HCT116 (cell line): ENCODE results near the gene VASN.

Experiments
- CEBPB ChIP-seq: IDR thresholded peaks from 2 replicates; pipeline ENCODE4 v1.6.1; 2012; ENCODE audit warnings: low read depth
- CTCF ChIP-seq, 3 experiments: fragments of 200-600 bp in 1 of 3; sonication (generic) in 1 of 3; IDR thresholded peaks in 2 of 3; conservative IDR thresholded peaks in 1 of 3; 2 replicates each; pipeline ENCODE4 v1.5.1; 2012 to 2017; ENCODE audit warnings: low read depth in 2 of 3, low read length in 2 of 3, antibody characterized with exemption in 1 of 3, borderline replicate concordance in 1 of 3, control low read depth in 1 of 3, mild to moderate bottlenecking in 1 of 3, mixed read lengths in 1 of 3, mixed run types in 1 of 3, moderate library complexity in 1 of 3; ENCODE audit not compliant: insufficient read depth in 1 of 3
- EGR1 ChIP-seq: IDR thresholded peaks from 2 replicates; pipeline ENCODE4 v1.6.1; 2012; ENCODE audit warnings: low read depth
- EZH2 ChIP-seq: fragments of 200-600 bp; sonication (generic); IDR thresholded peaks from 2 replicates; pipeline ENCODE4 v1.6.1; 2017; ENCODE audit warnings: antibody characterized with exemption, mixed run types
- FOSL1 ChIP-seq: IDR thresholded peaks from 2 replicates; pipeline ENCODE4 v1.6.1; 2012; ENCODE audit warnings: low read depth
- MAX ChIP-seq: IDR thresholded peaks from 2 replicates; pipeline ENCODE4 v1.6.1; 2012
- POLR2A ChIP-seq: IDR thresholded peaks from 2 replicates; pipeline ENCODE4 v1.7.0; 2011; ENCODE audit warnings: borderline replicate concordance; ENCODE audit not compliant: insufficient read depth, insufficient read length; ENCODE audit errors: extremely low read depth
- SP1 ChIP-seq: IDR thresholded peaks from 2 replicates; pipeline ENCODE4 v1.6.1; 2012; ENCODE audit warnings: low read depth

GRCh38 chr16:4338712-4339299, 32.8 kb upstream of the VASN start:
- TF ChIP-seq SP1 (no peak), EZH2 (no peak), EGR1 (no peak), POLR2A (no peak), CTCF (IDR thresholded peaks at IDR 0.05 in 2 of 3, conservative IDR thresholded peaks at IDR 0.05 in 1 of 3; ENCODE audit: borderline replicate concordance in 1 of 3, insufficient read depth in 1 of 3, low read depth in 2 of 3, low read length in 2 of 3) (no peak), MAX (no peak), FOSL1 (no peak), CEBPB (no peak)
